Nephron progenitor cell (in vitro differentiated cells): ENCODE measurements around the gene RWDD1.
"Not testable (repeated sequence)": the region's sequence is repeated elsewhere in the genome, so short reads cannot be mapped to it uniquely, and the experiment has no call there.

Experiments
- DNase-seq: peaks from one replicate; pipeline ENCODE4 v3.0.0; 2021
- H3K27ac Mint-ChIP-seq: 2 replicates; pipeline ENCODE4 v1.8.0; 2021; ENCODE audit warnings: mild to moderate bottlenecking, moderate library complexity, mixed read lengths
- H3K27me3 Mint-ChIP-seq: 2 replicates; pipeline ENCODE4 v1.8.0; 2021; ENCODE audit warnings: mild to moderate bottlenecking, low read depth, mixed read lengths; ENCODE audit not compliant: poor library complexity
- H3K36me3 Mint-ChIP-seq: 2 replicates; pipeline ENCODE4 v1.8.0; 2021; ENCODE audit warnings: low read depth, mixed read lengths
- H3K4me1 Mint-ChIP-seq: 2 replicates; pipeline ENCODE4 v1.8.0; 2021; ENCODE audit warnings: mixed read lengths
- H3K4me3 Mint-ChIP-seq: 2 replicates; pipeline ENCODE4 v1.8.0; 2021; ENCODE audit warnings: mild to moderate bottlenecking, moderate library complexity, mixed read lengths
- H3K9me3 Mint-ChIP-seq: 2 replicates; pipeline ENCODE4 v1.8.0; 2021; ENCODE audit warnings: mild to moderate bottlenecking, moderate library complexity, mixed read lengths
- CTCF ChIP-seq: fragments of 200-600 bp; sonication (generic); IDR thresholded peaks from 2 replicates; pipeline ENCODE4 v1.5.0; 2021; ENCODE audit warnings: antibody characterized with exemption

Gene RWDD1

GRCh38 chr6:116579143-116579542, 7.8 kb downstream of the RWDD1 start:
- no peak for DNase-seq
- no peak for TF ChIP-seq CTCF
- Mint-ChIP-seq H3K4me3 (no peak overlapping the region), H3K4me1 (peaks cover 4% of the 10 kb centered on the region), H3K9me3 (no peaks in the 10 kb centered on the region), H3K27me3 (no peaks in the 10 kb centered on the region), H3K36me3 (peaks cover 18% of the 10 kb centered on the region), H3K27ac (peak overlapping the region; percentile 9)

GRCh38 chr6:116580198-116580597, 8.9 kb downstream of the RWDD1 start:
- no peak overlapping the region for H3K4me3 Mint-ChIP-seq
- no peaks in the 10 kb centered on the region for H3K9me3 Mint-ChIP-seq
- peaks cover 16% of the 10 kb centered on the region for H3K36me3 Mint-ChIP-seq
- DNase-seq = no peak
- H3K4me1 Mint-ChIP-seq = no peaks in the 10 kb centered on the region
- TF ChIP-seq CTCF = no peak
- no peak overlapping the region for H3K27ac Mint-ChIP-seq
- H3K27me3 Mint-ChIP-seq = no peaks in the 10 kb centered on the region

- Mint-ChIP-seq H3K9me3 (no peaks in the 10 kb centered on the region), H3K27me3 (peaks cover 2% of the 10 kb centered on the region), H3K36me3 (peaks cover 51% of the 10 kb centered on the region), H3K4me1 (no peaks in the 10 kb centered on the region), H3K27ac (no peak overlapping the region), H3K4me3 (no peak overlapping the region)
- DNase-seq = no peak
- no peak for TF ChIP-seq CTCF
Observed at GRCh38 chr6:116586276-116586675, 15.0 kb downstream of the RWDD1 start.

- H3K27me3 Mint-ChIP-seq = peaks cover 2% of the 10 kb centered on the region
- no peaks in the 10 kb centered on the region for H3K9me3 Mint-ChIP-seq
- no peak overlapping the region for H3K4me3 Mint-ChIP-seq
- DNase-seq = no peak
- peaks cover 50% of the 10 kb centered on the region for H3K36me3 Mint-ChIP-seq
- TF ChIP-seq CTCF = no peak
- no peaks in the 10 kb centered on the region for H3K4me1 Mint-ChIP-seq
- H3K27ac Mint-ChIP-seq = no peak overlapping the region
Observed at GRCh38 chr6:116586738-116587137, 15.4 kb downstream of the RWDD1 start.

- no peaks in the 10 kb centered on the region for H3K27me3 Mint-ChIP-seq
- no peak overlapping the region for H3K4me3 Mint-ChIP-seq
- TF ChIP-seq CTCF = no peak
- H3K9me3 Mint-ChIP-seq = no peaks in the 10 kb centered on the region
- no peaks in the 10 kb centered on the region for H3K4me1 Mint-ChIP-seq
- no peak for DNase-seq
- peaks cover 32% of the 10 kb centered on the region for H3K36me3 Mint-ChIP-seq
- no peak overlapping the region for H3K27ac Mint-ChIP-seq
Observed at GRCh38 chr6:116595247-116595646, 23.9 kb downstream of the RWDD1 start.

GRCh38 chr6:116596815-116597214, 25.5 kb downstream of the RWDD1 start:
- peak; percentile 57 for DNase-seq
- TF ChIP-seq CTCF = no peak
- Mint-ChIP-seq H3K27me3 (peaks cover 3% of the 10 kb centered on the region), H3K4me3 (no peak overlapping the region), H3K9me3 (no peaks in the 10 kb centered on the region), H3K36me3 (peaks cover 26% of the 10 kb centered on the region), H3K27ac (no peak overlapping the region), H3K4me1 (no peaks in the 10 kb centered on the region)

GRCh38 chr6:116603916-116604315, 32.6 kb downstream of the RWDD1 start:
- H3K4me1 Mint-ChIP-seq, H3K27ac Mint-ChIP-seq, H3K4me3 Mint-ChIP-seq, H3K27me3 Mint-ChIP-seq, DNase-seq: not testable (repeated sequence)
- Mint-ChIP-seq H3K36me3 (peaks cover 20% of the 10 kb centered on the region), H3K9me3 (peaks cover 16% of the 10 kb centered on the region)

- peaks cover 20% of the 10 kb centered on the region for H3K36me3 Mint-ChIP-seq
- H3K27me3 Mint-ChIP-seq = not testable (repeated sequence)
Observed at GRCh38 chr6:116604868-116605267, 33.6 kb downstream of the RWDD1 start.

More at GRCh38 chr6:116604868-116605267, 33.6 kb downstream of the RWDD1 start:
- not testable (repeated sequence) for H3K4me1 Mint-ChIP-seq, H3K27ac Mint-ChIP-seq, H3K4me3 Mint-ChIP-seq, DNase-seq
- H3K9me3 Mint-ChIP-seq = peaks cover 16% of the 10 kb centered on the region
